ENCODE data around the gene LARP4. TPM values are rescaled to one million over a fixed set of nuclear protein-coding genes. Genes with fewer than 3 reads are reported as not detected.

Gene LARP4
- total and polyA plus RNA-seq, 2 of the 4 experiments (the other 2 are of a cell fraction), result 11.3 to 42.5 TPM

DNA sequence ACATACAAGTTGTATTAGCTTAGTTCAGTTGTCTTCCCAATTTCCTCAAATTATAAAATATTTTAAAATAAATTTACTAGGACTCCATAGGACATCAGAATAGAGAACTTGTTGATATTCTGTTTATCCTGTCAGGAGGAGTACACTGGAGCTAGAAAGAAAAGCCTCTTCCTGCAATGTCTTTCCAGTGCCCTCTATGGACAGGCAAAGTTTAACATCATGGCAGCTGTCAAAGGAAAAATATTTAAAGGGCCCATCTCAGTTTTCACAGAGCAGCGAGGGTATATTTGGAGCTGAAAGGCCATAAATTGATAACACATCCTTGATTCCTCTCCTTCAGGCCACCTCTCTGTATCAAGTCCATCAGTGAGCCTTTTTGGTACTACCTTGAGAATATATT lies 123.1 kb downstream of the LARP4 start:
- H2BK120ac ChIP-seq (ENCODE audit: low read depth, low read length), result no peak overlapping the region
- in situ Hi-C loops (cut with MboI; ENCODE audit: low sequenced_read_pairs), result loop anchor here (25.0 kb wide), 1 partner anchor 839 kb away; no protein-coding TSS in a partner anchor
- no peak overlapping the region for H4K5ac ChIP-seq (ENCODE audit: low read depth, low read length)
- POLR2A ChIA-PET (ENCODE audit: unreplicated experiment), result no interaction called here
- H2AFZ ChIP-seq (replicated peaks; ENCODE audit: low read length, poor library complexity), result no peak overlapping the region
- ATAC-seq (ENCODE audit: low read depth), result no peak
- no peak overlapping the region for H3K14ac ChIP-seq (replicated peaks; ENCODE audit: low read depth, low read length)
- no peak overlapping the region for H3K4me3 ChIP-seq (ENCODE audit: insufficient read depth, low read depth, low read length)
- no peak overlapping the region for H2BK5ac ChIP-seq (ENCODE audit: low read depth, low read length, poor library complexity, severe bottlenecking)
- H3K79me1 ChIP-seq (ENCODE audit: low read depth in 1 of 2, low read length in 2 of 2), result peaks cover 40 to 63% of the 10 kb centered on the region in 2 experiments
- BruUV-seq (replicated peaks), result no TSS peak
- no peak overlapping the region for H3K56ac ChIP-seq (ENCODE audit: extremely low read depth, insufficient read depth, low read length)
- no peak overlapping the region for H2AK5ac ChIP-seq (ENCODE audit: low read depth, low read length)
- no peak overlapping the region for H3K27ac ChIP-seq (ENCODE audit: insufficient read depth, low read length)
- no peak overlapping the region for H3K4ac ChIP-seq (ENCODE audit: low read depth, low read length)
- H3K4me2 ChIP-seq (ENCODE audit: low read depth, low read length), result no peak overlapping the region
- H3K9me3 ChIP-seq (ENCODE audit: control insufficient read depth, insufficient read depth, low read length), result no peaks in the 10 kb centered on the region
- H3K18ac ChIP-seq (ENCODE audit: low read depth, low read length), result no peak overlapping the region
- H2BK20ac ChIP-seq (ENCODE audit: low read depth, low read length), result no peak overlapping the region
- CTCF ChIA-PET, result no interaction called here
- no peak overlapping the region for H4K91ac ChIP-seq (ENCODE audit: insufficient read depth, low read depth, low read length)
- intact Hi-C loops (cut with micrococcal nuclease), result loop anchor here (1.0 to 5.0 kb wide), 2 partner anchors 28 to 34 kb away; no protein-coding TSS in a partner anchor
- WGBS, 2 experiments (ENCODE audit: extremely low coverage in 2 of 2, insufficient read length in 1 of 2), result no CpG with 5 or more reads among the region's 1 CpG
- no peaks in the 10 kb centered on the region for H3K27me3 ChIP-seq (ENCODE audit: control insufficient read depth, insufficient read depth, low read length)
- H2BK15ac ChIP-seq (ENCODE audit: low read depth, low read length), result no peak overlapping the region
- dilution Hi-C loops (cut with HindIII; ENCODE audit: low sequenced_read_pairs, unreplicated experiment), result no loop called here
- TF ChIP-seq MXI1 (IDR thresholded peaks at IDR 0.05; ENCODE audit: borderline replicate concordance, low read depth, low read length) (no peak), NFE2L2 (IDR thresholded peaks at IDR 0.05; ENCODE audit: low read depth, low read length) (no peak), RFX5 (IDR thresholded peaks at IDR 0.05; ENCODE audit: low read depth, low read length) (no peak), RAD21 (IDR thresholded peaks at IDR 0.05; ENCODE audit: low read length) (no peak), FOS (IDR thresholded peaks at IDR 0.05; ENCODE audit: low read depth, low read length) (no peak), MAFK (IDR thresholded peaks at IDR 0.05; ENCODE audit: low read depth, low read length) (no peak), BHLHE40 (IDR thresholded peaks at IDR 0.05; ENCODE audit: low read depth, low read length) (no peak), RCOR1 (IDR thresholded peaks at IDR 0.05; ENCODE audit: insufficient replicate concordance, low read length) (no peak), SMC3 (IDR thresholded peaks at IDR 0.05; ENCODE audit: low read depth, low read length) (no peak), POLR2A (IDR thresholded peaks at IDR 0.05; ENCODE audit: low read depth, low read length) (no peak), CEBPB (IDR thresholded peaks at IDR 0.05; ENCODE audit: low read depth, low read length) (no peak)
- TF ChIP-seq, protein P1, sequence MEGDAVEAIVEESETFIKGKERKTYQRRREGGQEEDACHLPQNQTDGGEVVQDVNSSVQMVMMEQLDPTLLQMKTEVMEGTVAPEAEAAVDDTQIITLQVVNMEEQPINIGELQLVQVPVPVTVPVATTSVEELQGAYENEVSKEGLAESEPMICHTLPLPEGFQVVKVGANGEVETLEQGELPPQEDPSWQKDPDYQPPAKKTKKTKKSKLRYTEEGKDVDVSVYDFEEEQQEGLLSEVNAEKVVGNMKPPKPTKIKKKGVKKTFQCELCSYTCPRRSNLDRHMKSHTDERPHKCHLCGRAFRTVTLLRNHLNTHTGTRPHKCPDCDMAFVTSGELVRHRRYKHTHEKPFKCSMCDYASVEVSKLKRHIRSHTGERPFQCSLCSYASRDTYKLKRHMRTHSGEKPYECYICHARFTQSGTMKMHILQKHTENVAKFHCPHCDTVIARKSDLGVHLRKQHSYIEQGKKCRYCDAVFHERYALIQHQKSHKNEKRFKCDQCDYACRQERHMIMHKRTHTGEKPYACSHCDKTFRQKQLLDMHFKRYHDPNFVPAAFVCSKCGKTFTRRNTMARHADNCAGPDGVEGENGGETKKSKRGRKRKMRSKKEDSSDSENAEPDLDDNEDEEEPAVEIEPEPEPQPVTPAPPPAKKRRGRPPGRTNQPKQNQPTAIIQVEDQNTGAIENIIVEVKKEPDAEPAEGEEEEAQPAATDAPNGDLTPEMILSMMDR (conservative IDR thresholded peaks at IDR 0.05; ENCODE audit: low read depth, low read length), result no peak
- TF ChIP-seq, protein P2, sequence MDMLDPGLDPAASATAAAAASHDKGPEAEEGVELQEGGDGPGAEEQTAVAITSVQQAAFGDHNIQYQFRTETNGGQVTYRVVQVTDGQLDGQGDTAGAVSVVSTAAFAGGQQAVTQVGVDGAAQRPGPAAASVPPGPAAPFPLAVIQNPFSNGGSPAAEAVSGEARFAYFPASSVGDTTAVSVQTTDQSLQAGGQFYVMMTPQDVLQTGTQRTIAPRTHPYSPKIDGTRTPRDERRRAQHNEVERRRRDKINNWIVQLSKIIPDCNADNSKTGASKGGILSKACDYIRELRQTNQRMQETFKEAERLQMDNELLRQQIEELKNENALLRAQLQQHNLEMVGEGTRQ (IDR thresholded peaks at IDR 0.05; ENCODE audit: low read depth, low read length), result no peak
- peaks cover 5% of the 10 kb centered on the region for H3K9me1 ChIP-seq (ENCODE audit: insufficient read depth, low read length)
- no peak for DNase-seq
- no peak overlapping the region for H2AK9ac ChIP-seq (replicated peaks; ENCODE audit: low read depth, low read length, poor library complexity)
- H3K9ac ChIP-seq (ENCODE audit: low read depth, low read length), result no peak overlapping the region
- peaks cover 2% of the 10 kb centered on the region; the same call in 1 of the 2 replicates for H3K4me1 ChIP-seq (ENCODE audit: control insufficient read depth, insufficient read depth, low read length)
- H3K36me3 ChIP-seq (ENCODE audit: control insufficient read depth, insufficient read depth, low read length), result no peaks in the 10 kb centered on the region
- peaks cover 8% of the 10 kb centered on the region for H4K20me1 ChIP-seq (ENCODE audit: insufficient read depth, low read length)
- H3K23ac ChIP-seq (ENCODE audit: low read depth, low read length), result no peak overlapping the region
- no peak overlapping the region for H4K8ac ChIP-seq (ENCODE audit: low read depth in 2 of 2, low read length in 2 of 2)

Data from IMR-90 (cell line).